ENCODE results near the gene LRP4.
"Not testable (repeated sequence)": the region's sequence is repeated elsewhere in the genome, so short reads cannot be mapped to it uniquely, and the experiment has no call there.

Gene LRP4, protein sequence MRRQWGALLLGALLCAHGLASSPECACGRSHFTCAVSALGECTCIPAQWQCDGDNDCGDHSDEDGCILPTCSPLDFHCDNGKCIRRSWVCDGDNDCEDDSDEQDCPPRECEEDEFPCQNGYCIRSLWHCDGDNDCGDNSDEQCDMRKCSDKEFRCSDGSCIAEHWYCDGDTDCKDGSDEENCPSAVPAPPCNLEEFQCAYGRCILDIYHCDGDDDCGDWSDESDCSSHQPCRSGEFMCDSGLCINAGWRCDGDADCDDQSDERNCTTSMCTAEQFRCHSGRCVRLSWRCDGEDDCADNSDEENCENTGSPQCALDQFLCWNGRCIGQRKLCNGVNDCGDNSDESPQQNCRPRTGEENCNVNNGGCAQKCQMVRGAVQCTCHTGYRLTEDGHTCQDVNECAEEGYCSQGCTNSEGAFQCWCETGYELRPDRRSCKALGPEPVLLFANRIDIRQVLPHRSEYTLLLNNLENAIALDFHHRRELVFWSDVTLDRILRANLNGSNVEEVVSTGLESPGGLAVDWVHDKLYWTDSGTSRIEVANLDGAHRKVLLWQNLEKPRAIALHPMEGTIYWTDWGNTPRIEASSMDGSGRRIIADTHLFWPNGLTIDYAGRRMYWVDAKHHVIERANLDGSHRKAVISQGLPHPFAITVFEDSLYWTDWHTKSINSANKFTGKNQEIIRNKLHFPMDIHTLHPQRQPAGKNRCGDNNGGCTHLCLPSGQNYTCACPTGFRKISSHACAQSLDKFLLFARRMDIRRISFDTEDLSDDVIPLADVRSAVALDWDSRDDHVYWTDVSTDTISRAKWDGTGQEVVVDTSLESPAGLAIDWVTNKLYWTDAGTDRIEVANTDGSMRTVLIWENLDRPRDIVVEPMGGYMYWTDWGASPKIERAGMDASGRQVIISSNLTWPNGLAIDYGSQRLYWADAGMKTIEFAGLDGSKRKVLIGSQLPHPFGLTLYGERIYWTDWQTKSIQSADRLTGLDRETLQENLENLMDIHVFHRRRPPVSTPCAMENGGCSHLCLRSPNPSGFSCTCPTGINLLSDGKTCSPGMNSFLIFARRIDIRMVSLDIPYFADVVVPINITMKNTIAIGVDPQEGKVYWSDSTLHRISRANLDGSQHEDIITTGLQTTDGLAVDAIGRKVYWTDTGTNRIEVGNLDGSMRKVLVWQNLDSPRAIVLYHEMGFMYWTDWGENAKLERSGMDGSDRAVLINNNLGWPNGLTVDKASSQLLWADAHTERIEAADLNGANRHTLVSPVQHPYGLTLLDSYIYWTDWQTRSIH (N-terminal part only)

DNA sequence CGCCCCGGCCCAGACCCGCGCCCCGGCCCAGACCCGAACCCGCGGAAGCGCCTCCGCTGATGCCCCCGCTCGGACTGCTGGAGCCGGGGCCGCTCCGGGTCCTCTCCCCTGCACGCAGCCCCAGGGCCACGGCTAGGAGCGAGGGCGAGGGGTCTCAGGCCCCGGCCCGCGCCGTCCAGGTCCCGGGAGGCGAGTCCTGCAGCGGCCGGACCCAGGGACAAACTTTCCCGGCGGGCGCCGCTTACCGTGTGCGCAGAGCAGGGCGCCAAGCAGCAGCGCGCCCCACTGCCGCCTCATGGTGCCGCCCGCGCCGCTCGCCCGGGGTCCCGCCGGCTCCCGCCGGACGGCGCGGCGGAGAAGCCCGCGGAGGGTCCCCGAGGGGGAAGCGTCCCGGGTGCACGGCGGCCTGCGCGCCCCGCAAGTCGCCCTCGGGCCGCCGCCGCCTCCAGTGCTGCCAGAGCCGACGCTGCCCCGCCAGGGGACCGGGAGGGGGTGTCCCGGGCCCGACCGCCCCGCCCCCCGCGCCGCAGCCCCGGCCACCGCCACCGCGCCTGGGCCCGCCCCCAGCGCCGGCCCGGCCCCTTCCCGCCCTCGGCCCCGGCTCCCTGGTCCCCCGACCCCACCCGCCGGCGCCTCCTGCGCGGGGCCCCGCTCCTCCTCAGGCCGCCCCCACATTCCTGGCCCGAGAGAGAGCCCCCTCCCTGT is at the start of gene LRP4:
Gene LRP4 (minus strand): TSS at position 468 of the 705 bp plus-strand sequence. CDS start 171 bp downstream, at position 297.
- peak; percentile 21 to 48 for DNase-seq

DNA sequence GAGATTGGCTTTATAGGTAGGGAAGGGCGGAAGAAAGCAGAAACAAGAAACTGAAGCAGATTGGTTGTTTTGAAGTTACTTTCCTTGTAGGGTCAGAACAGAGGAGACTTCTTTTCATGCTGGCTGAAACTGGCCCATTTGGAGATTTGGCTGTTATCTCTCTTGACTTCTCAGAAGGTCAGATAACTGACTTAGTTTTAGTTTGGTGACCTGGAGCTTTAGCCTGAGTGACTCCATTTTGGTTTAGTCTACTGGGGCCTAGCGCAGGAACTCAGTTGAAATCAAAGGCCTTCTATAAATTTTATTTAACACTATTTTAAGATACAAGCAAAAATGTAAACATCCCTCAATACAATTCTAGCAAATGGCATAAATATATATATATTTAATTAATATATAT is 49.6 kb upstream of the LRP4 start:
- DNase-seq = no peak

DNA sequence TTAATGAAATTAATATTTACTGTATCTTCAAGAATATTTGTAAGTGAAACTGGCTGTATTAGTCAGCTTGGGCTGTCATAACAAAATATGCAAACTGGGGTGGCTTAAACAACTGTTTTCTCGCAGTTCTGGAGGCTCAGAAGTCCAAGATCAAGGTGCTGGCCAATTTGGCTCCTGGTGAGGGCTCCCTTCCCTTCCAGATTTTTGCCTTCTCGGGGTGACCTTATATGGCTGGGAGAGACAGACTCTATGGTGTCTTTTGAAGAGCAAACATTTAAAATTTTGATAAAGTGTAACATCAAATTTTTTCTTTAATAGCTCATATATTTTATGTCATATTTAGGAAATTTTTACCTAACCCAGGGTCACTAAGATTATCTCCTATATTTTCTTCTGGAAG is 48.4 kb upstream of the LRP4 start:
- no peak for DNase-seq

DNA sequence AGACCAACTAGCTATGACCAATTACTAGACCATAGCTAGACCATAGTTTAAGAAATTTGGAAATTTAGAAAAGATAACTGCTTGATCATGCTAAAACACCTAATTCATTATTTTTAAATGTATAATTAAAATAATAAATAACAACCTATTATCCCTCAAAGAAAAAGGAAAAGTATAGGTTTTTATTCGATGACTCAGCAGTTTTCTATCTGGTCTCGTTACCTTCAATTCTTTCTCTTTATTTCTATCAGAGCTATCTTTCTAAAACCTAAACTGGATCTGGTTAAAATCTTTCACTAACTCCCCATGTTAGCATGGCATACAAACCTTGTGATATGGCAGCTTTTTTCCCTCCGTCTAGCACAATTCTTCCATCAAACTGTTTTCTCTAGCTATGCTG is 45.5 kb upstream of the LRP4 start:
- DNase-seq = no peak

DNA sequence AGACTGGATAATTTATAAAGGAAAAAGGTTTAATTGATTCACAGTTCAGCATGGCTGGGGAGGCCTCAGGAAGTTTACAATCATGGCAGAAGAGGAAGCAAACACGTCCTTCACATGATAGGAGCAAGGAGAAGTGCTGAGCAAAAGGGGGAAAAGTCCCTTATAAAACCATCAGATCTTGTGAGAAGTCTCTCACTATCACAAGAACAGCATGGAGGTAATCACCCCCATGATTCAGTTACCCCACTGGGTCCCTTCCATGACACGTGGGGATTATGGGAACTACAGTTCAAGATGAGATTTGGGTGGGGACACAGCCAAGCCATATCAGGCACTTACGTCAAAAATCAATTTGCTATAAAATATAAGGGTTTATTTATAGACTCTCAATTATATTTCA is 43.5 kb upstream of the LRP4 start:
- not testable (repeated sequence) for DNase-seq

DNA sequence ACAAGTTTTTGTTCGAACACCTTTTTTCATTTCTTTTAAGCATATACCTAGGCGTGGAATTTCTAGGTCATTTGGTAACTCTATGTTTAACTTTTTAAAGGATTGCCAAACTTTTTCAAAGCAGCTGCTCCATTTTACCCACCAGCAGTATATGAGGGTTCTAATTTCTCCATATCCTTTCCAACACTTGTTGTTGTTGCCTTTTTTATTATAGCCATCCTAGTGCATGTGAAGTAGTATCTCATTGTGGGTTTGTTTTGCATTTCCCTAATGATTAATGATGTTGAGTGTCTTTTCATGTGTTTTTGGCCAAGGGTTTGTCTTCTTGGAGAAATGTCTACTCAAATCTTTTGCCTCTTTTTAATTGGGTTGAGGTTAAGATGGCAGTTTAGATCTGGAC is 42.7 kb upstream of the LRP4 start:
- DNase-seq = no peak

DNA sequence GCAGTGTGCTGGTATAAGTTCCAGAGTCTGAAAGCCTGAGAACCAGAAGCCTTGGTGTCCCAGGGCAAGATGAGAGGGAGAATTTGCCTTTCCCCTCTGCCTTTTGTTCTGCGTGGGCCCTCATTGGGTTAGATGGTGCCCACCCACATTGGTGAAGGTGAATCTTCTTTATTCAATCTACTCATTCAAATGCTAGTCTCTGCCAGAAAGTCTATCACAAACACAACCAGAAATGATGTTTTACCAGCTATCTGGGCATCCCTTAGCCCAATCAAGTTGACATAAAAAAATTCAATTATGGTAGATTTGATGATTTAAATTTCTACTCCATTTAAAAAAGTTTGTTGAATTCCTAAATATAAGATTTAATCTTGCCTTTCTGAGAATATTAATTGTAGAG is 40.4 kb upstream of the LRP4 start:
- no peak for DNase-seq

DNA sequence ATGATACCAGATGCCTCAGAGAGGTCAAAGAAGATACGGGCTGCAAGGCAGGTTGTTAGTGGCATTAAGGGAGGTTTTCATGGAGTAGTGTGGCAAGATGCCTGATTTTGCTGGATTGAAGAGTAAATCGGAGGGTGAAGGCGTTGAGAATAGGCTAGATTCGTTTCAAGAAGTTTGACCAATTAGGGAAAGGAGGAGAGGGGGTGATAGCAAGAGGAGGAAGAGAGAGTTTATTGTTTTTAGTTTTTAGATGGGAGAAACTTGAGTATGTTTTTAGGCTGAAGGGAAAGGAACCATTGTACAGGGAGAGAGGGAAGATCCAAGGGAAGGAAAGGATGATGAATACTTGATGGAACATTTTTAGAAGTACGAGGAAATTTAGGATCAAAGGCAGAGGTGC is 34.7 kb upstream of the LRP4 start:
- no peak for DNase-seq

DNA sequence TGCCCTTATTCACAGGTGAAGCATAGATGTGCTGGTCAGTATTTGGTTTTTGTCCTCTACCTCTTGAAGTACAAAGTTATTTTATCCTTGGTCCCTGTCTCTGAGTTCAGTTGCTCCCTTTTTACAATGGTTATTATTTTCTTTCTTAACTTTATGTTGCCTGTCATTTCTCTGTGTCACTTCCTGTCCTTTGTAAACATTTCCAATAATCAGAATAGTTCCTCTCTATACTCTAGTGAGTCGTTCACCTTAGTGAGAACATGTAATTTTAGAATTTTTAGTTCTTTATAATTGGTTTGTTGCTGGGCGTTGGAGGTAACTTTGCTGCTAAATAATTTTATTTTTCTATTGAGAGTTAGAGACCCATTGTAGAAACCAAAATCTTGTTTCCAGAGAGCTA is 34.2 kb upstream of the LRP4 start:
- no peak for DNase-seq

DNA sequence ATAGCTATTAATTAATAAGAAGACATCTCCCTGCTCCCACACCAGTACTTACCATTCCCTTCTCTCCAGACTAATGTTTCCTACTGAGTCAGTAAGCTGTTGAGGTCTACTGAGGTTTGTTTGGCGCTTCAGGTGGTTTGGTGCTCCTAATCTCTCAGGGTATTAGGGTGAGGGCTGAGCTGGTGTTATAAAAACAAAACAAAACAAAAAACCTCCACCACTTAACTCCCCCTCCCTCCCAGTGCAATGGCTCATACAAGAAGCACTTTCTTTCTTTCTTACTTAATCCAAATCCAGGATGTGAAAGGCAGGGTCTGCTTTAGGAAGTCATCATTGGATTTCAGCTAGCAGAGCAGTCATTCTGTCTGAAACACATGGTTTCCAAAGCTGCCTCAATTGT is 33.5 kb upstream of the LRP4 start:
- DNase-seq = no peak

DNA sequence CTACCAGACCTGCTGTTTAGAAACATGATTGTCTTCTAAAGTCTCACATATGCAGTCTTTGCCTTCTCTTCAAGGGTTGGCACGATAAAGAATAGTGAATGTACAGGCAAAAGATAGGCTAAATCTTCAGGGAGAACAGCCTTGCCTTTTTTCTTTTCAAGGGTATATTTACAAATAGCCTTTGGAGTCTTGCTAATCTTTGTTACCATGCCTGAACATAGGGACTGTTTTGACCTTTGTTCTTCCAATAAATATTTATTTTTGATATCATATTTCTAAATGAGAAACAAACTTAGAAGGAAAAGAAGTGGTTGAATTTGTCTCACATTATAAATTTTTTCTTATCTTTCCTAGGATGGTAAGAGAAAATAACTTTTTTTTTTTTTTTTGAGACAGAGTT is 30.9 kb upstream of the LRP4 start:
- no peak for DNase-seq

DNA sequence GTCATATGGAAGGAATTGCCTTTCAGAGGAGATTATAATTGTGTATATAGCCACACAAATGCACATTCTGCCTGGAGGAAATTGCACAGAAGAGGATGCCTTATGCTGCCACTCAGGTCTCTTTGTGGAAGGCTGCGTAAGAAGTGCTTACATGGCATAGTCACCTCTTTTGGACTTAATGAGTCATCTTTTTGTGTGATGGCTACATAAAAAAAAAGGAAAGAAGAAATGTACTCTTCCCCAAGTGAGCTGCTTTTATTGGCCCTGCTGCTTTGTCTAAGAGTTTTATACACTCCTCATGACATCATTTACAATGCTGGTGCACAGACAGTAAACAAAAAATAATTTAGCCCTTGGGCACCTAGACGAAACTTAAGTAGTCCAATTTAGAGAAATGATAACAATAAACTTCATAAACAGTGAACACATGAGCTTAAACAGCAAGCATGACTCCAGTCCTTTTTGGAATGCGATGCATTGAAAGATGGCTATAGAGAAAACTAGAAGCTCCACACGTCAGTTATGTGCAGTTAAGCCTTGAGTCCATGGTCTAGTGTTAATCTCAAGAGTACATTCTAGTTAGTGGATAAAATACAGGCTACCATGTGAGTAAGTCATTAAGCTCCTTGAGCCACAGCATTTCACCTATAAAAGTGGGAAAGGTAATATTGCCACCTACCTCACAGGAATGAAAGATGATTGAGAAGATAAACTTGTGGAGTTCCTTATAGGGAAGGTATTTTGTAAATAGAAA is 30.2 kb upstream of the LRP4 start:
- no peak for DNase-seq

DNA sequence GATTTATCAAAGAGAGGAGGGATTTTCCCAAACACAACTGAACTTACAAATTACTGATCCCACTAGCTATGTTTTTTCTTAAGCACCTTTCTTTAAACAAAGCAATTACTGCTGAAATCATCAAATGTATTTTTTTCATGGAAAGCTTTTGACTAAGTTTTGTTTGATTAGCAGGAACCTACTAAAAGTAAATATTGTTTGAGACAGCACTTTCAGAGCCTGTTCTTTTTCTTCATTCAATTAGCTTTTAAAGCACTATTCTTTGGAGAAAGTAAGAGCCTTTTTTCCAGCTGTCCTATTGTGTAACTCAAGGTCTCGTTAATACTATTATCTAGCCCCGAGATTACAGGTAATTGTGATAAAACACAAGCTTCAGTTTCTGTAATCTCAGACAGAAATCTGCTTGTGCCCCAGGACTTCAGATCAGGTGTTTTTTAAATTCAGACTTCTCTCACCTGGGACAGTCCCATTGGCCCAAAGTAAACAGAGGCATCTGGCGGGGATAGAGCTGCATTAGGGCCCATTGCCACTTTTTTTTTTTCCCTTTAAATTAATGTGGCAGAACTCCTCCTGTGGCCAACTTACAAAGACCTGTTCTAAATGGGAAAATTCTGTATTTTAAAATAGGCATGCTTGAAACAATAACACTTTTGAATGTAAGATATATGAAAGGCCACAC is 29.2 kb upstream of the LRP4 start:
- no peak for DNase-seq

DNA sequence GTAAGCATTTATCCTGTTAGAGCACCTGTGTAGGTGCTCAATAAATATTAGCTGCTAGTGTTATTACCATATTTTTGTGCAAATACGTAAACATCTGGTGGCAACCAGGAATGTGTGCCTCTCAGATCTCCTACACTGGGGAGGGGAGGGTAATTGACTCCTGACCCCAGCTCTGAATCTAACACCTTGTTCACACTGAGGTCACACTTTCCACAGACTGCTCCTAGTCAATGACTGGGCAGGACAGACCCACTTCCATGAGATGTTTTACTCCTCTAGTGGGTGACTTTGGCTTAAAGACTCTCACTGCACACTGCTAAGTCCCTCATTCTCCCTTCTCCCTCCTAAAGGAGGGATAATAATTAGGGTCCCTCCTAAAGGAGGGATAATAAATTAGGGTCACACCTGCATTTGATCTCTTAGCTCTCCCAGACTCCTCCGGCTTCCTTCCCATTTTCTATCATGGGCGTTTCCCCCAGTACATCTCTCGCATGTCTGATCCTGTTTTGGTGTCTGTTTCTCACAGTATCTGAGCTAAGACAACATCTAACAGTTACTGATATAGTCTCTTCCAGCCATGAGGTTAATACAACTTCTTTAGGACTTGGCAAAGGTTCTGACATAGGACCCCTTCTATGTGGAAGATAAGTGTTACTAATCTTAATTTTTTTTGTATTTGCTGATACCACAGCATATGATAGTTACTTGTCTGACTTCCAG is 26.2 kb upstream of the LRP4 start:
- no peak for DNase-seq

DNA sequence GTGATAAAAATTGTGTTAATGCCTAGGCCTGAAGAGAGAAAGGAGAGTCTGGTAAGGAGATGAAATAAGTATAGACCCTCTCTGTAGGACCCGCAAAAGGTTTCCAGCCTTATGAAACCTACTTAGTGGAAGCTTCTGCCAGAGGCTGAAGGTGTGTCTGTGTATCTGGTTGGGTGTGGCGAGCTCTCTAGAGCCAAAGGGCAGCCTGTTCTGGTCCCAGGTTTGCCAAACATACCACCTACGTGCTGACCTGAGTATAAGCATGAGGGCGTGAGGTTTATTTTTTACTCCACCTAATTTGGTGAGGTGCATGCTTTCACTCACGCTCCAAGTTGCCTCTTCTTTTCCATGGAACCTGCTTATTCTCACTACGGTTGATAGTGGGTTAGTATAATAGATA is 23.8 kb upstream of the LRP4 start:
- no peak for DNase-seq

DNA sequence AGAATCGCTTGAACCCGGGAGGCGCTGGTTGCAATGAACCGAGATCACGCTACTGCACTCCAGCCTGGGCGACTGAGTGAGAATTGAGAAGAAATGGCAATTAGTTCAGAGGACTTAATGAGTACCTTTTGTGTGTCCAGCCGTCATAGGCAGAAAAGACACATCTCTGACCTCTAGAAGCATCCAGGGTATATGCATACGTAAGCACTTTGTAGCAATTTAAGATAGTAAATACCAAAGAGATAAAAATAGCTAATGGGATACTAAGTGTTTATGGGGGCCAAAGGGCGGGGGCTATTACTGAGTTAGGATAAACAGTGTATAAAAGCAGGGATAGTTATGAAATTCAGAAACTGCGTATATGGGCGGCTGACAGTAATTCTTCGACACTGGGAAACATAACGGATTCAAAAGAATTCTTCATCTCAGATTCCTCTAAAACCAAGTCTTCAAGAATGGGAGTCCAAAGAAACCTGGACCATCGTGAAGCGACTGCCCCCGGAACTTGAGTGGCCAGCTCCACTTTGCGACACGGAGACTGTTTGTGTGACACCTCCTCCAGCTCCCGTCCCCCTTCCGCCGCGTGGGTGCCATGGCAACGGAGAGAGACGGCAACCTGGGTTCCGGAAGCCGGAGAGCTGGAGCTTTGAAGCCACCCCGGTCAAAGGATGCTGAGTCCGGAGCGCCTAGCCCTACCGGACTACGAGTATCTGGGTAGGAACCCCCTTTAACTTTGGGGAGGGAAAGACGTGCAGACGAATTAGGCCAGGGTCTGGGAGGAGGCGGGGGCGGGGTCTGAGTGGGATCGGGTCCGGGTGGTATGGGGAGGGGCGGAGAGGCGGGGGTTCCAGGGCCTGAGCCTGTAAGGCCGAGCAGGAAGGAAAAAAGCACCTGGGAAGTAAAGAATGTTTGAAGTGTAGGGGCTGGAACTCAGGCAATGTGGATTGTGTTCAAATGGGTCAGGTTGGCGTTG is 18.1 kb upstream of the LRP4 start, which contains the start of gene CSTPP1:
Gene CSTPP1 (plus strand): TSS at position 624 of the 973 bp plus-strand sequence. CDS start 45 bp downstream, at position 669.
- peak; percentile 89 to 93 for DNase-seq

DNA sequence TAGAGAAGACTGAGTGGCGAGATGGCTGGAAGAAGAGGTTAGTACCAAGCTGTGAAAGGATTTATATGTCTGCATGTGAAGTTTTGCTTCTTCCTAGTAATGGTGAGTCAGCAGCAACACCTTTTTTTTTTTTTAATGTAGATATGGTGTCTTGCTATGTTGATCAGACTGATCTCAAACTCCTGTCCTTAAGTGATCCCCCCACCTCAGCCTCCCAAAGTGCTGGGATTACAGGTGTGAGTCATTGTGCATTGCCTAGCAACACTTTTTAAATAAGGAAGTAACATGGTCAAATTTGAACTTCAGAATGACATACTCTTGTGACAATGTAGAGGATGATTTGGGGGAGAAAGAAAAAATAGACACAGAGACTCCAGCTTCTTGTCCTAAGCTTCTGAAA is 11.7 kb upstream of the LRP4 start:
- DNase-seq = peak in 1 of 2 experiments; percentile 18

DNA sequence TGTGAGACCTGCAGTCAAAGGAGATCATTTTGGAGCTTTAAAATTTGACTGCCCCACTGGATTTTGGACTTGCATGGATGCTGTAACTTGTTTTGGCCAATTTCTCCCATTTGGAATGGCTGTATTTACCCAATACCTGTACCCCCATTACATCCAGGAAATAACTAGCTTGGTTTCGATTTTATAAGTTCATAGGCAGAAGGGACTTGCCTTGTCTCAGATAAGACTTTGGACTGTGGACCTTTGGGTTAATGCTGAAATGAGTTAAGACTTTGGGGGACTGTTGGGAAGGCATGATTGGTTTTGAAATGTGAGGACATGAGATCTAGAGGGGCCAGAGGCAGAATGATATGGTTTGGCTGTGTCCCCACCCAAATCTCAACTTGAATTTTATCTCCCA is 10.4 kb upstream of the LRP4 start:
- not testable (repeated sequence) for DNase-seq

DNA sequence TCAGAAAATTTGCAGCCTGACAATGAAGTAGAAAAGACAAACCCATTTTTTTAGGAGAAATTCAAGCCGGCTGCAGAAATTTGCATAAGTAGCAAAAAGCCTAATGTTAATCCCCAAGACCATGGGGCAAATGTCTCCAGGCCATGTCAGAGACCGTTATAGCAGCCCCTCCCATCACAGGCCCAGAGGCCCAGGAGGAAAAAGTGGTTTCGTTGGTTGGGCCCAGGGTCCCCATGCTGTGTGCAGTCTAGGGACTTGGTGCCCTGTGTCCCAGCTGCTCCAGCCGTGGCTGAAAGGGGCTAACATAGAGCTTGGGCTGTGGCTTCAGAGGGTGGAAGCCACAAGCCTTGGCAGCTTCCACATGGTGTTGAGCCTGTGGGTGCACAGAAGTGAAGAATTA is 9.6 kb upstream of the LRP4 start:
- not testable (repeated sequence) for DNase-seq
